ENCODE data around the gene TMEM255B.

TMEM255B gene

GRCh38 chr13:113811081-113811928 lies 52.3 kb downstream of the TMEM255B start:
- DNase-seq (ENCODE audit: low spot score) (no peak), ATAC-seq (ENCODE audit: low read depth) (no peak)
- Histone ChIP-seq H3K27me3 (ENCODE audit: insufficient read depth, poor library complexity, severe bottlenecking) (no peaks in the 10 kb centered on the region), H3K36me3 (ENCODE audit: low read depth) (no peaks in the 10 kb centered on the region), H3K4me1 (ENCODE audit: insufficient read depth, poor library complexity, severe bottlenecking) (no peaks in the 10 kb centered on the region), H3K27ac (ENCODE audit: poor library complexity, severe bottlenecking) (no peak overlapping the region), H3K4me3 (ENCODE audit: severe bottlenecking) (no peak overlapping the region), H3K9me3 (ENCODE audit: severe bottlenecking) (no peaks in the 10 kb centered on the region)
- no peak for TF ChIP-seq CTCF (IDR thresholded peaks at IDR 0.05; ENCODE audit: poor library complexity, severe bottlenecking)

- DNase-seq (ENCODE audit: low spot score) (no peak), ATAC-seq (ENCODE audit: low read depth) (no peak)
- Histone ChIP-seq H3K4me3 (ENCODE audit: severe bottlenecking) (no peak overlapping the region), H3K4me1 (ENCODE audit: insufficient read depth, poor library complexity, severe bottlenecking) (no peaks in the 10 kb centered on the region), H3K27ac (ENCODE audit: poor library complexity, severe bottlenecking) (no peak overlapping the region), H3K36me3 (ENCODE audit: low read depth) (no peaks in the 10 kb centered on the region), H3K9me3 (ENCODE audit: severe bottlenecking) (no peaks in the 10 kb centered on the region), H3K27me3 (ENCODE audit: insufficient read depth, poor library complexity, severe bottlenecking) (no peaks in the 10 kb centered on the region)
- TF ChIP-seq CTCF (IDR thresholded peaks at IDR 0.05; ENCODE audit: poor library complexity, severe bottlenecking) = no peak
Measured at GRCh38 chr13:113812178-113813040, 53.4 kb downstream of the TMEM255B start.

GRCh38 chr13:113813070-113813748 lies 54.2 kb downstream of the TMEM255B start:
- no peaks in the 10 kb centered on the region for H3K9me3 ChIP-seq (ENCODE audit: severe bottlenecking)
- DNase-seq (ENCODE audit: low spot score) (no peak), ATAC-seq (ENCODE audit: low read depth) (no peak)
- H3K36me3 ChIP-seq (ENCODE audit: low read depth) = no peaks in the 10 kb centered on the region
- H3K27me3 ChIP-seq (ENCODE audit: insufficient read depth, poor library complexity, severe bottlenecking) = no peaks in the 10 kb centered on the region
- no peak for TF ChIP-seq CTCF (IDR thresholded peaks at IDR 0.05; ENCODE audit: poor library complexity, severe bottlenecking)
- H3K4me3 ChIP-seq (ENCODE audit: severe bottlenecking) = no peak overlapping the region
- H3K4me1 ChIP-seq (ENCODE audit: insufficient read depth, poor library complexity, severe bottlenecking) = no peaks in the 10 kb centered on the region
- no peak overlapping the region for H3K27ac ChIP-seq (ENCODE audit: poor library complexity, severe bottlenecking)

GRCh38 chr13:113813749-113814434 lies 54.9 kb downstream of the TMEM255B start:
- Histone ChIP-seq H3K36me3 (ENCODE audit: low read depth) (no peaks in the 10 kb centered on the region), H3K27me3 (ENCODE audit: insufficient read depth, poor library complexity, severe bottlenecking) (no peaks in the 10 kb centered on the region), H3K4me1 (ENCODE audit: insufficient read depth, poor library complexity, severe bottlenecking) (no peaks in the 10 kb centered on the region), H3K9me3 (ENCODE audit: severe bottlenecking) (no peaks in the 10 kb centered on the region), H3K4me3 (ENCODE audit: severe bottlenecking) (no peak overlapping the region), H3K27ac (ENCODE audit: poor library complexity, severe bottlenecking) (no peak overlapping the region)
- no peak for TF ChIP-seq CTCF (IDR thresholded peaks at IDR 0.05; ENCODE audit: poor library complexity, severe bottlenecking)
- ATAC-seq (ENCODE audit: low read depth) (no peak), DNase-seq (ENCODE audit: low spot score) (no peak)
